Measurements from ENCODE around the gene MX2. TPM values are rescaled to one million over a fixed set of nuclear protein-coding genes. Genes with fewer than 3 reads are reported as not detected.

MX2 gene
- total RNA-seq, 4 donors from 2014 or later: 6.7 to 17.5 (median 9.5) TPM

DNA sequence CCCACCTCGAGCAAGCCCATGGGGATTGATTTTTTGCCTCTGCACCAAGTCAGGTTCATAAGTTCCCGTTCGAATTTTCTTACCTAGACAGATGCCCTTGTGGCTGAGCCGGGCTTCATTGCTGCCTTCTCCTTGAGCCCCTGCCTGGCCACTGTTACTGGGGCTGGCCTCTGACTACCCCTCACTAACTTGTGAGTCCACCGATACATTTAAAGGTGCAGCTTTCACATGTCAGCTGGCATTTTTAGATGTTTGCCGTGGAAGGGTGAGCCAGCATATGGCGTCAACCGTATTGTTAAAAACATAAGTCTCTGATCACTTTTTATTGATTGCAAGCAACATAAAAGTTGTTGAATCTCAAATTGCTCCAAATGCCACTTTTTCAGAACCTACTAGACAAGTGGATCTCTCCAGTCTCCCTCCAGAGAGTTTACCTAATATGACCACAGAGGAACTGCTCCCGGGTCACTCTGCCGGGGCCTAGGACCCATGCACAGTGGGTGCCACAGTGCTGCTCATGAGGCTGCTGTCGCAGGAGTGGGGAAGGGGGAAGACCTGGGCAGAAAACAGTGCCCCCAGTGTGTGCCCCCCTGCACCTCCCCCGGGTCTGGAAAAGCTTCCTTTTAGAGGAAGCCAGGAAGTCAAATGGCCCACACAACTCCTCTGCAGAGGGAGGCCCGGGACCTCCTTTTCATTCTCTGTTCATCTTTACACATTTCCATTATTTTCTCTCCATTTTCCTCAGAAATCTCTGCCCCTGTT, 83.1 kb downstream of the MX2 start:
- H3K4me1 ChIP-seq: no peaks in the 10 kb centered on the region
- WGBS, 2 donors: 83 to 84% methylated on average over 13 of the region's 13 CpGs
- no peak overlapping the region for H3K27ac ChIP-seq
- H3K27me3 ChIP-seq: no peaks in the 10 kb centered on the region
- no peaks in the 10 kb centered on the region for H3K9me3 ChIP-seq
- DNase-seq (ENCODE audit: low spot score in 2 of 2): no peak
- no peak for TF ChIP-seq POLR2A (IDR thresholded peaks at IDR 0.05)
- H3K4me3 ChIP-seq: no peak overlapping the region
- peaks cover 0 to 100% (median 5%) of the 10 kb centered on the region in 3 donors for H3K36me3 ChIP-seq

DNA sequence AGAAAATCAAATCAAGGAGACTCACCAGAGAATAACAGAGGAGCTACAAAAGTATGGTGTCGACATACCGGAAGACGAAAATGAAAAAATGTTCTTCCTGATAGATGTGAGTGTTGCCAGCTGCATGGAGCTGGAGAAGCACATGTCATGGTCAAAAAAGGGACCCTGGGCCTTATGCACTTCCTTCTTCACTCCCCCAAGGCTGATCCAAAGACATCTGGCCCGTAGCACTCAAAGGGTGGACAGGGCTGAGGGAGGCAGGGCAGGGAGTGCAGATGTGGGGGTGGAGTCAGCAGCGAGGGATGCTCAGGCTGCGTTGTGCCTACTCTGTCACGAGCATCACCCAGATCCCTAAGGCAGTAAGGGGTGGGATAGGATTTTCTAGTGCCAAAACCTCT, 83.6 kb downstream of the MX2 start:
- Histone ChIP-seq H3K36me3 (peaks cover 0 to 100% (median 5%) of the 10 kb centered on the region in 3 donors), H3K27me3 (no peaks in the 10 kb centered on the region), H3K4me3 (no peak overlapping the region), H3K27ac (no peak overlapping the region), H3K9me3 (no peaks in the 10 kb centered on the region), H3K4me1 (no peaks in the 10 kb centered on the region)
- WGBS, 2 donors: 67 to 68% methylated on average over 7 of the region's 7 CpGs
- no peak for TF ChIP-seq POLR2A (IDR thresholded peaks at IDR 0.05)
- TF ChIP-seq, protein P1, sequence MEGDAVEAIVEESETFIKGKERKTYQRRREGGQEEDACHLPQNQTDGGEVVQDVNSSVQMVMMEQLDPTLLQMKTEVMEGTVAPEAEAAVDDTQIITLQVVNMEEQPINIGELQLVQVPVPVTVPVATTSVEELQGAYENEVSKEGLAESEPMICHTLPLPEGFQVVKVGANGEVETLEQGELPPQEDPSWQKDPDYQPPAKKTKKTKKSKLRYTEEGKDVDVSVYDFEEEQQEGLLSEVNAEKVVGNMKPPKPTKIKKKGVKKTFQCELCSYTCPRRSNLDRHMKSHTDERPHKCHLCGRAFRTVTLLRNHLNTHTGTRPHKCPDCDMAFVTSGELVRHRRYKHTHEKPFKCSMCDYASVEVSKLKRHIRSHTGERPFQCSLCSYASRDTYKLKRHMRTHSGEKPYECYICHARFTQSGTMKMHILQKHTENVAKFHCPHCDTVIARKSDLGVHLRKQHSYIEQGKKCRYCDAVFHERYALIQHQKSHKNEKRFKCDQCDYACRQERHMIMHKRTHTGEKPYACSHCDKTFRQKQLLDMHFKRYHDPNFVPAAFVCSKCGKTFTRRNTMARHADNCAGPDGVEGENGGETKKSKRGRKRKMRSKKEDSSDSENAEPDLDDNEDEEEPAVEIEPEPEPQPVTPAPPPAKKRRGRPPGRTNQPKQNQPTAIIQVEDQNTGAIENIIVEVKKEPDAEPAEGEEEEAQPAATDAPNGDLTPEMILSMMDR (IDR thresholded peaks at IDR 0.05): no peak
- TF ChIP-seq EP300 (IDR thresholded peaks at IDR 0.05): no peak
- no peak for DNase-seq (ENCODE audit: low spot score in 2 of 2)

DNA sequence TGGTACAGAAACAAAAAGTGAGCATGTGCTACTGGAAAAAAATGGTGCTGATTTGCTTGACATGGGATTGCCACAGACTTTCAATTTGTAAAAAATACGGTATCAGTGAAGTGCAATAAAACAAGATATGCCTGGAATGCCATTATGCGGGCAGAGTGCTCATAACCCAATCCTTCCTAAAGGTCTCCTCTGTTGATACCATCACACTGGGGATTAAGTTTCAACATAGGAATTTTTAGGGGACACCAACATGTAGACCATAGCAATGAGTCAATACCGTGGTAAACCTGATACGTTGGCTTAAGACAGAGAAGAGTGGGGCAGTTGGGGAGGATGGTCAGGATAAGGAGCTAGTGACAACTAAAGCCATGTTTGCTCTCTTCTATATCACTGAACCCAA, 84.8 kb downstream of the MX2 start:
- TF ChIP-seq, protein P1 (IDR thresholded peaks at IDR 0.05): no peak
- TF ChIP-seq POLR2A (IDR thresholded peaks at IDR 0.05): no peak
- no peak for TF ChIP-seq EP300 (IDR thresholded peaks at IDR 0.05)
- Histone ChIP-seq H3K27ac (no peak overlapping the region), H3K4me3 (no peak overlapping the region), H3K9me3 (no peaks in the 10 kb centered on the region), H3K4me1 (no peaks in the 10 kb centered on the region), H3K27me3 (no peaks in the 10 kb centered on the region), H3K36me3 (peaks cover 0 to 98% (median under 1%) of the 10 kb centered on the region in 3 donors)
- DNase-seq (ENCODE audit: low spot score in 2 of 2): no peak
- WGBS, 2 donors: 84 to 88% methylated on average over 4 of the region's 4 CpGs

DNA sequence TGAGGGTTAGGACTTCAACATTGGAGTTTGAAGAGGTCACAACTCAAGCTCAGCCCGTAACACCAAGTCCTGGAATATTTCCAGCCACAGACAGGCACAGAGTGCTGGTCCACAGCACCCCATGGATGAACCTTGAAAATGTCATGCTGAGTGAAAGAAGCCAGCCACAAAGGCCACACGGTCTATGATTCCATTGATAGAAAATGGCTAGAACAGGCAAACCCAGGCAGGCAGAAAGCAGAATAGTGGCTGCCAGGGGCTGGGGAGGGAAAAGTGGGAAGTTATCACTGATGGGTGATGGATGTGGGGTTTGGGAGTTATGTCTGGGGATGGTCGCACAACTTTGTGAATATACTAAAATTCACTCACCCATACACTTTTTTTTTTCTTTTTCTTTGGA, 85.5 kb downstream of the MX2 start:
- Histone ChIP-seq H3K9me3 (no peaks in the 10 kb centered on the region), H3K4me3 (no peak overlapping the region), H3K4me1 (no peaks in the 10 kb centered on the region), H3K36me3 (peaks cover 0 to 98% (median 0%) of the 10 kb centered on the region in 3 donors), H3K27ac (no peak overlapping the region), H3K27me3 (no peaks in the 10 kb centered on the region)
- no peak for DNase-seq (ENCODE audit: low spot score in 2 of 2)
- TF ChIP-seq EP300 (IDR thresholded peaks at IDR 0.05): no peak
- no peak for TF ChIP-seq POLR2A (IDR thresholded peaks at IDR 0.05)
- TF ChIP-seq, protein P1 (IDR thresholded peaks at IDR 0.05): no peak
- 84 to 87% methylated on average over 3 of the region's 3 CpGs for WGBS, 2 donors

DNA sequence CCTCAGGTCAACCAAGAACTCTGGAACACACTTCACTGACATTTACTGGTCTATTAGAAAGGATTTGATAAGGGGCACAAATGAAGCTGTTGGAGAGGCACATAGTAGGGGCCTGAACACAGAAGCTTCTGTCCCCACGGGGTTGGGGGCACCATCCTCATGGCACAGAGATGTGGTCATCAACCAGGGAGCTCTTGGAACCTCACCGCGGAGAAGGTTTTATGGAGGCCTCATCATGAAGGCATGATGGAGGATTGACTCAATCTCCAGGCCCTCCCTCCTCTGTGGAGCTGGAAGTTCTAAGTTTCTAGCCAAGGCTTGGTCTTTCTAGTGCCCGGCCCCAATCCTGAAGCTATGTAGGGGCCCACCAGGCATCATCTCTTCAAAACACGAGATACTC, 87.8 kb downstream of the MX2 start:
- WGBS, 2 donors: 77 to 80% methylated on average over 5 of the region's 5 CpGs
- Histone ChIP-seq H3K4me1 (no peaks in the 10 kb centered on the region), H3K4me3 (no peak overlapping the region), H3K27me3 (no peaks in the 10 kb centered on the region), H3K9me3 (no peaks in the 10 kb centered on the region), H3K36me3 (peaks cover 0 to 98% (median 0%) of the 10 kb centered on the region in 3 donors), H3K27ac (no peak overlapping the region)
- no peak for DNase-seq (ENCODE audit: low spot score in 2 of 2)
- TF ChIP-seq POLR2A (IDR thresholded peaks at IDR 0.05) (no peak), EP300 (IDR thresholded peaks at IDR 0.05) (no peak)
- TF ChIP-seq, protein P1 (IDR thresholded peaks at IDR 0.05): no peak

Data from tibial nerve (tissue), 4 donors.